Measurements from ENCODE around the gene DEXI. TPM values are rescaled to one million over a fixed set of nuclear protein-coding genes. Genes with fewer than 3 reads are reported as not detected.

Gene DEXI
- total RNA-seq, 1 experiment from 2014 or later: 28.3 TPM

GRCh38 chr16:10935226-10935915, 6.9 kb downstream of the DEXI start:
- no peak overlapping the region for H2BK5ac ChIP-seq (ENCODE audit: insufficient read length, low read length)
- H3T11ph ChIP-seq (ENCODE audit: low read length): no peak overlapping the region
- H3K79me1 ChIP-seq (ENCODE audit: insufficient read depth, low read depth, low read length, poor library complexity, severe bottlenecking): peaks cover 3% of the 10 kb centered on the region
- H3K79me2 ChIP-seq (ENCODE audit: insufficient read depth, low read length): no peaks in the 10 kb centered on the region; the same call in 1 of the 2 replicates
- no peak overlapping the region for H3K23ac ChIP-seq (ENCODE audit: insufficient read length, low read depth, low read length)
- no peak overlapping the region for H3K27ac ChIP-seq (ENCODE audit: insufficient read length, low read depth, low read length)
- H3K9ac ChIP-seq (ENCODE audit: extremely low read depth, insufficient read length, low read length): no peak overlapping the region
- no peaks in the 10 kb centered on the region for H3K27me3 Mint-ChIP-seq (ENCODE audit: low read depth)
- H2BK15ac ChIP-seq (ENCODE audit: low read depth, low read length): no peak overlapping the region
- no peak overlapping the region for H2BK120ac ChIP-seq (ENCODE audit: low read depth, low read length, poor library complexity, severe bottlenecking)
- peaks cover 10 to 27% (median 14%) of the 10 kb centered on the region in 3 experiments for H3K36me3 Mint-ChIP-seq (ENCODE audit: insufficient read depth in 1 of 3, low read depth in 3 of 3)
- no peak overlapping the region for H2AK5ac ChIP-seq (ENCODE audit: insufficient read length, low read length)
- no peak for TF ChIP-seq CTCF (conservative IDR thresholded peaks at IDR 0.05)
- no peaks in the 10 kb centered on the region for H4K20me1 ChIP-seq (ENCODE audit: control insufficient read depth, insufficient read depth, insufficient read length)
- H2BK20ac ChIP-seq (ENCODE audit: low read depth, low read length, poor library complexity, severe bottlenecking): no peak overlapping the region
- H3K9me3 Mint-ChIP-seq: no peaks in the 10 kb centered on the region
- no peak overlapping the region for H3K14ac ChIP-seq (ENCODE audit: insufficient read depth, low read length)
- H4K8ac ChIP-seq (replicated peaks; ENCODE audit: insufficient read length, low read depth, low read length): no peak overlapping the region
- H3K27me3 ChIP-seq (ENCODE audit: insufficient read depth, low read length): no peaks in the 10 kb centered on the region
- H3K4ac ChIP-seq (ENCODE audit: low read depth, low read length): no peak overlapping the region
- H3K4me1 Mint-ChIP-seq: peaks cover 11 to 14% of the 10 kb centered on the region in 2 experiments
- H3K4me1 ChIP-seq (ENCODE audit: insufficient read depth, low read length): peaks cover under 1% of the 10 kb centered on the region; the same call in 1 of the 2 replicates
- H2AFZ ChIP-seq (ENCODE audit: low read length): no peak overlapping the region
- no peak for DNase-seq
- H2BK12ac ChIP-seq (ENCODE audit: insufficient read length, low read depth, low read length): no peak overlapping the region
- no peaks in the 10 kb centered on the region for H3K9me3 ChIP-seq (ENCODE audit: control insufficient read depth, low read depth, low read length)
- H3K27ac Mint-ChIP-seq: no peak overlapping the region
- no peaks in the 10 kb centered on the region for H3K23me2 ChIP-seq (ENCODE audit: insufficient read length, low read depth, low read length, poor library complexity, severe bottlenecking)
- no peak overlapping the region for H3K56ac ChIP-seq (ENCODE audit: insufficient read length, low read depth, low read length)
- no peak overlapping the region for H3K18ac ChIP-seq (ENCODE audit: insufficient read length, low read depth, low read length)
- no CpG with 5 or more reads among the region's 7 CpGs for WGBS (ENCODE audit: extremely low coverage, insufficient read length, low lambda C conversion rate)
- H4K5ac ChIP-seq (ENCODE audit: insufficient read length, low read depth, low read length): no peak overlapping the region
- H3K4me3 Mint-ChIP-seq: no peak overlapping the region
- no peak overlapping the region for H3K4me2 ChIP-seq (ENCODE audit: insufficient read depth, insufficient read length, low read length)
- H4K91ac ChIP-seq (ENCODE audit: insufficient read length, low read depth, low read length): no peak overlapping the region

All from H9 (cell line).